RWPE1 (cell line): ENCODE results near the gene EML5.

Experiments
- CTCF ChIA-PET: fragments of 350-600 bp; sonication (Branson Sonifier 250); formaldehyde crosslinking; extraction: SDS; loops from one replicate; lab custom pipeline; 2021; lab: Yijun Ruan, JAX
- POLR2A ChIA-PET: fragments of 400-600 bp; formaldehyde crosslinking; extraction: SDS; loops from one replicate; lab custom pipeline; 2020; ENCODE audit warnings: antibody characterized with exemption; ENCODE audit not compliant: low non-redundant PET; lab: Yijun Ruan, JAX
- DNase-seq: peaks from one replicate; pipeline ENCODE4 v3.0.0; 2012; ENCODE audit warnings: low spot score
- H3K27ac ChIP-seq: fragments of 450-650 bp; 2 replicates; pipeline ENCODE4 v1.5.1; 2017
- CTCF ChIP-seq: fragments of 450-650 bp; conservative IDR thresholded peaks from 2 replicates; pipeline ENCODE4 v1.5.1; 2017; ENCODE audit warnings: low read depth, mild to moderate bottlenecking

EML5 gene

GRCh38 chr14:88750413-88750812 lies 42.3 kb downstream of the EML5 start:
- H3K27ac ChIP-seq, result no peak overlapping the region
- no peak for TF ChIP-seq CTCF
- DNase-seq, result no peak
- CTCF ChIA-PET, result interaction anchor here (0.6 kb wide), 1 partner anchor 60 kb away, joined by 3 read pairs; no protein-coding TSS in a partner anchor
- POLR2A ChIA-PET, result no interaction called here

- DNase-seq, result no peak
- ChIA-PET POLR2A (no interaction called here), CTCF (interaction anchor here (1.4 kb wide), 1 partner anchor 82 kb away, joined by 3 read pairs; no protein-coding TSS in a partner anchor)
- TF ChIP-seq CTCF, result no peak
- H3K27ac ChIP-seq, result no peak overlapping the region
These were observed 43.6 kb downstream of the EML5 start for GRCh38 chr14:88749139-88749538.

- no peak for DNase-seq
- CTCF ChIA-PET, result interaction anchor here (0.8 to 1.4 kb wide), 2 partner anchors 23 to 81 kb away, joined by 3 read pairs; no protein-coding TSS in a partner anchor
- H3K27ac ChIP-seq, result no peak overlapping the region
- POLR2A ChIA-PET, result no interaction called here
- TF ChIP-seq CTCF, result no peak
These were observed 44.5 kb downstream of the EML5 start for GRCh38 chr14:88748288-88748687.

- no peak for DNase-seq
- ChIA-PET POLR2A (no interaction called here), CTCF (no interaction called here)
- no peak for TF ChIP-seq CTCF
- no peak overlapping the region for H3K27ac ChIP-seq
These were observed 46.7 kb downstream of the EML5 start for GRCh38 chr14:88746052-88746451.

- no peak for DNase-seq
- ChIA-PET POLR2A (no interaction called here), CTCF (interaction anchor here (0.6 kb wide), 1 partner anchor 57 kb away, joined by 3 read pairs; no protein-coding TSS in a partner anchor)
- no peak overlapping the region for H3K27ac ChIP-seq
- TF ChIP-seq CTCF, result no peak
These were observed 55.5 kb downstream of the EML5 start for GRCh38 chr14:88737245-88737644.

GRCh38 chr14:88733121-88733520 lies 59.6 kb downstream of the EML5 start:
- POLR2A ChIA-PET, result no interaction called here
- no peak for DNase-seq
- CTCF ChIA-PET, result interaction anchor here (0.6 kb wide), 1 partner anchor 13 kb away, joined by 4 read pairs; no protein-coding TSS in a partner anchor
- no peak for TF ChIP-seq CTCF
- no peak overlapping the region for H3K27ac ChIP-seq
